K562 (cell line): Measurements from ENCODE around the gene DCPS.
A peak's percentile ranks its signal among the peaks of the same experiment; 100 is the strongest.

Experiments
- BACH1 ChIP-seq: fragments of 200-800 bp; sonication (Bioruptor generic); IDR thresholded peaks from 2 replicates; pipeline ENCODE4 v1.6.1; 2016; ENCODE audit warnings: missing genetic modification characterization, missing compliant biosample characterization
- BRCA1 ChIP-seq, 2 experiments: fragments of 450-650 bp in 1 of 2; sonication (generic) in 1 of 2; formaldehyde crosslinking in 1 of 2; IDR thresholded peaks; 2 replicates each; pipeline versions ENCODE4 v1.5.0 to v1.6.1; 2017 to 2020; ENCODE audit warnings: mild to moderate bottlenecking in 1 of 2, missing genetic modification reagents in 1 of 2
- CBX8 ChIP-seq: fragments of 200-600 bp; sonication (generic); IDR thresholded peaks from 2 replicates; pipeline ENCODE4 v1.6.1; 2012; ENCODE audit warnings: borderline replicate concordance, mixed run types, low read depth, mild to moderate bottlenecking, moderate library complexity, mixed read lengths, low read length, control low read depth, inconsistent platforms; ENCODE audit not compliant: poor library complexity, severe bottlenecking; ENCODE audit errors: extremely low read depth
- CHD4 ChIP-seq: fragments of 200-600 bp; sonication (generic); IDR thresholded peaks from 3 replicates; pipeline ENCODE4 v1.6.1; 2012; ENCODE audit warnings: low read depth, mild to moderate bottlenecking, mixed read lengths, low read length, inconsistent platforms; ENCODE audit not compliant: insufficient read depth, insufficient replicate concordance, poor library complexity, severe bottlenecking
- CTCF ChIP-seq, 3 experiments: IDR thresholded peaks in 2 of 3; conservative IDR thresholded peaks in 1 of 3; 2 replicates each; pipeline ENCODE4 v1.5.1; 2011 to 2012; ENCODE audit warnings: low read length in 3 of 3, mild to moderate bottlenecking in 3 of 3, control low read depth in 2 of 3, improper control_type of control experiment in 1 of 3, inconsistent platforms in 1 of 3, low read depth in 1 of 3, mixed read lengths in 1 of 3, moderate library complexity in 1 of 3; ENCODE audit not compliant: insufficient read depth in 2 of 3
- E2F5 ChIP-seq: sonication (generic); formaldehyde crosslinking; IDR thresholded peaks from 2 replicates; pipeline ENCODE4 v1.8.0; 2022; ENCODE audit warnings: mild to moderate bottlenecking, missing genetic modification reagents
- EGR1 ChIP-seq: fragments of 450-650 bp; conservative IDR thresholded peaks from 2 replicates; pipeline ENCODE4 v1.6.1; 2017; ENCODE audit warnings: mild to moderate bottlenecking
- EP300 ChIP-seq: IDR thresholded peaks from 2 replicates; pipeline ENCODE4 v1.6.1; 2012; ENCODE audit warnings: low read length, improper control_type of control experiment
- ETS1 ChIP-seq: conservative IDR thresholded peaks from 2 replicates; pipeline ENCODE4 v1.6.1; 2011; ENCODE audit warnings: low read depth, mild to moderate bottlenecking, low read length; ENCODE audit not compliant: control insufficient read depth
- EZH2 ChIP-seq: IDR thresholded peaks from 2 replicates; pipeline ENCODE4 v1.6.1; 2012; ENCODE audit warnings: low read depth, mild to moderate bottlenecking, inconsistent platforms, low read length, borderline replicate concordance
- POLR2A ChIP-seq: fragments of 450-650 bp; conservative IDR thresholded peaks from 2 replicates; pipeline ENCODE4 v1.6.1; 2016
- POLR2AphosphoS5 ChIP-seq: IDR thresholded peaks from 2 replicates; pipeline ENCODE4 v1.6.1; 2011; ENCODE audit warnings: mild to moderate bottlenecking, low read depth, low read length, moderate library complexity; ENCODE audit not compliant: control insufficient read depth, insufficient read depth
- SP2 ChIP-seq: IDR thresholded peaks from 2 replicates; pipeline ENCODE4 v1.6.1; 2011; ENCODE audit warnings: mild to moderate bottlenecking, low read depth, low read length, moderate library complexity; ENCODE audit not compliant: poor library complexity, severe bottlenecking; ENCODE audit errors: extremely low read depth
- ZNF274 ChIP-seq: IDR thresholded peaks from 2 replicates; pipeline ENCODE4 v1.6.1; 2011; ENCODE audit warnings: low read depth, mild to moderate bottlenecking, low read length, moderate library complexity, borderline replicate concordance

- TF ChIP-seq CTCF (IDR thresholded peaks at IDR 0.05 in 2 of 3, conservative IDR thresholded peaks at IDR 0.05 in 1 of 3; ENCODE audit: insufficient read depth in 2 of 3, low read depth in 1 of 3, low read length in 3 of 3) (no peak), ETS1 (no peak), BACH1 (no peak), EZH2 (no peak), E2F5 (no peak), POLR2AphosphoS5 (no peak), CHD4 (no peak), EGR1 (no peak), CBX8 (no peak), BRCA1 (IDR thresholded peaks at IDR 0.05) (no peak), BRCA1 (CRISPR knock-in tag; IDR thresholded peaks at IDR 0.05) (no peak), EP300 (peak; percentile 20; the same call in 1 of the 2 replicates), ZNF274 (no peak), POLR2A (no peak), SP2 (no peak)
Observed at GRCh38 chr11:126341760-126342161, 37.9 kb downstream of the DCPS start.
